OCI-LY3 (cell line): ENCODE results near the gene FKBP5.

Source experiments
- EZH2phosphoT487 ChIP-seq: fragments of 200-600 bp; shearing (Covaris generic); IDR thresholded peaks from 2 replicates; pipeline ENCODE4 v1.6.1; 2018; ENCODE audit warnings: antibody characterized with exemption, mixed run types, low read depth
- TF ChIP-seq, protein P1 (sequence below): fragments of 200-600, 300-600 bp; sonication (generic); IDR thresholded peaks from 2 replicates; pipeline ENCODE4 v1.5.1; 2014; ENCODE audit warnings: antibody characterized with exemption, low read length, low read depth

DNA sequence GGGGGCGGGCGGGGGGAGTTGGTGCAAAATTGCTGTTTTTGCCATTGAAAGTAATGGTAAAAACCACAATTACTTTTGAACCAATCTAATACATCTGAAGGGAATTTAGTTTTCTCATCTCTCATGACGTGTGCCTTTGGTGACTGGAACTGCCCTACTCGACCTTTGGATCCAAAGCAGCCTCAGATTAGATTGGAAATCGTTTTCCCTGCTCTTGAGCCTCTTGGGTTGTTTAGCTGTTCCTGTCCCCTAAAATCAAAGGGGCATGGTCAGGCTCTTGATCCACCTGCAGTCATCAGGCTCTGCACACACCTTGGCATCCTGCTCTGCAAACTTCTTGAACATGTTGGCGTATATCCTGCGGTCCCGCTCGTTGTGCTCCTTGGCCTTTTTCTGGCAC lies 112.0 kb downstream of the FKBP5 start:
- TF ChIP-seq, protein P1, sequence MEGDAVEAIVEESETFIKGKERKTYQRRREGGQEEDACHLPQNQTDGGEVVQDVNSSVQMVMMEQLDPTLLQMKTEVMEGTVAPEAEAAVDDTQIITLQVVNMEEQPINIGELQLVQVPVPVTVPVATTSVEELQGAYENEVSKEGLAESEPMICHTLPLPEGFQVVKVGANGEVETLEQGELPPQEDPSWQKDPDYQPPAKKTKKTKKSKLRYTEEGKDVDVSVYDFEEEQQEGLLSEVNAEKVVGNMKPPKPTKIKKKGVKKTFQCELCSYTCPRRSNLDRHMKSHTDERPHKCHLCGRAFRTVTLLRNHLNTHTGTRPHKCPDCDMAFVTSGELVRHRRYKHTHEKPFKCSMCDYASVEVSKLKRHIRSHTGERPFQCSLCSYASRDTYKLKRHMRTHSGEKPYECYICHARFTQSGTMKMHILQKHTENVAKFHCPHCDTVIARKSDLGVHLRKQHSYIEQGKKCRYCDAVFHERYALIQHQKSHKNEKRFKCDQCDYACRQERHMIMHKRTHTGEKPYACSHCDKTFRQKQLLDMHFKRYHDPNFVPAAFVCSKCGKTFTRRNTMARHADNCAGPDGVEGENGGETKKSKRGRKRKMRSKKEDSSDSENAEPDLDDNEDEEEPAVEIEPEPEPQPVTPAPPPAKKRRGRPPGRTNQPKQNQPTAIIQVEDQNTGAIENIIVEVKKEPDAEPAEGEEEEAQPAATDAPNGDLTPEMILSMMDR: no peak
- no peak for TF ChIP-seq EZH2phosphoT487
